Hepatocyte (in vitro differentiated cells): ENCODE measurements around the gene SLC30A7. TPM values are rescaled to one million over a fixed set of nuclear protein-coding genes. Genes with fewer than 3 reads are reported as not detected.

ENCODE experiments used
- DNase-seq: peaks from one replicate; pipeline ENCODE4 v3.0.0-alpha.2; 2016; ENCODE audit warnings: low spot score
- H2AFZ ChIP-seq: fragments of 200-600 bp; sonication (generic); 2 replicates; pipeline ENCODE4 v1.6.0; 2016; ENCODE audit warnings: antibody characterized with exemption, mild to moderate bottlenecking
- H3K27ac ChIP-seq: fragments of 200-600 bp; sonication (generic); 2 replicates; pipeline ENCODE4 v1.5.1; 2016; ENCODE audit warnings: mild to moderate bottlenecking
- H3K27me3 ChIP-seq: fragments of 200-600 bp; sonication (generic); 2 replicates; pipeline ENCODE4 v1.6.1; 2016
- H3K36me3 ChIP-seq: fragments of 200-600 bp; sonication (generic); replicated peaks from 2 replicates; pipeline ENCODE4 v1.5.1; 2016; ENCODE audit warnings: low read depth; ENCODE audit not compliant: insufficient read depth
- H3K4me1 ChIP-seq: fragments of 200-600 bp; sonication (generic); 2 replicates; pipeline ENCODE4 v1.5.1; 2016; ENCODE audit warnings: mild to moderate bottlenecking, moderate library complexity; ENCODE audit not compliant: insufficient read depth
- H3K4me2 ChIP-seq: fragments of 200-600 bp; sonication (generic); 2 replicates; pipeline ENCODE4 v1.6.0; 2016
- H3K4me3 ChIP-seq: fragments of 200-600 bp; sonication (generic); 2 replicates; pipeline ENCODE4 v1.5.1; 2016; ENCODE audit warnings: mild to moderate bottlenecking
- H3K79me2 ChIP-seq: fragments of 200-600 bp; sonication (generic); 2 replicates; pipeline ENCODE4 v1.6.0; 2017; ENCODE audit warnings: mild to moderate bottlenecking
- H3K9me2 ChIP-seq: fragments of 200-600 bp; sonication (generic); replicated peaks from 2 replicates; pipeline ENCODE4 v1.6.0; 2017; ENCODE audit warnings: mild to moderate bottlenecking; ENCODE audit not compliant: insufficient read depth
- H3K9me3 ChIP-seq: fragments of 200-600 bp; sonication (generic); 2 replicates; pipeline ENCODE4 v1.5.1; 2016; ENCODE audit warnings: low read depth, mild to moderate bottlenecking
- H4K20me1 ChIP-seq: fragments of 200-600 bp; sonication (generic); 2 replicates; pipeline ENCODE4 v1.6.0; 2016; ENCODE audit warnings: mild to moderate bottlenecking; ENCODE audit not compliant: insufficient read depth, poor library complexity, severe bottlenecking
- EZH2 ChIP-seq: fragments of 200-600 bp; sonication (generic); IDR thresholded peaks from 2 replicates; pipeline ENCODE4 v1.6.1; 2016; ENCODE audit warnings: antibody characterized with exemption, mild to moderate bottlenecking, borderline replicate concordance
- EZH2phosphoT487 ChIP-seq: fragments of 200-600 bp; sonication (generic); IDR thresholded peaks from one replicate; pipeline ENCODE4 v1.6.1; 2018; ENCODE audit warnings: antibody characterized with exemption, mild to moderate bottlenecking, low read depth, moderate library complexity; ENCODE audit not compliant: unreplicated experiment, severe bottlenecking
- WGBS: methylation state at CpG from one replicate; pipeline ENCODE4 v1.1.6; 2016; ENCODE audit warnings: low lambda C conversion rate; ENCODE audit errors: missing lambda C conversion rate; 5-methylcytosine and 5-hydroxymethylcytosine counted together
- polyA plus RNA-seq: library from polyadenylated mRNA; unstranded; fragments of >200 nt; fragmentation: Nextera tagmentation; extraction: Ambion mirVana; gene quantifications from 2 replicates; pipeline ENCODE4 v1.2.1, GENCODE V29; 2016
- total RNA-seq: library from RNA; depleted of rRNA; stranded (reverse); fragments of >200 nt; gene quantifications from 2 replicates; pipeline ENCODE4 v1.2.3, GENCODE V29; 2014
- TF ChIP-seq, protein P1 (sequence below): fragments of 200-600 bp; sonication (generic); IDR thresholded peaks from 2 replicates; pipeline ENCODE4 v1.5.1; 2016; ENCODE audit warnings: antibody characterized with exemption, mild to moderate bottlenecking; ENCODE audit not compliant: poor library complexity

Gene SLC30A7
- total and polyA plus RNA-seq, 2 experiments from 2014 or later: 23.0 to 61.9 TPM

DNA sequence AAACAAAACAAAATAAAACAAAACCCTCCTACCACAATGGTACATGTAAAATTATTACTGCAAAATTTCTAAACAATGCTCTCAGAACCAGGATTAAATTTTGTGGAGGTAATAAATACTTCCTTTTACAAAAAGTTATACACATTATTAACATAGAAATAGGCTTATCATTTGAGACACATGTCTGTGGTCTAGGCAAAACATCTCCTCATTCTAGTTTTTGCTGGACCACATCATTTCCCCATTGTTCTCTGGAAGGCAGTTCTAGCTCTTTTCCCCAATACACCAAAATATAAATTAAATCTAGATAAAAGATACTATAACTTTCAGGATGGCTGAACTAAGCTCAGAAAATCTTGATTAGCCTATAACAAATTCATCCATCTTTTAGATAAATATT is 19.6 kb upstream of the SLC30A7 start:
- DNase-seq: no peak
- Histone ChIP-seq H3K4me1 (no peaks in the 10 kb centered on the region), H3K4me3 (no peak overlapping the region), H4K20me1 (no peaks in the 10 kb centered on the region), H3K4me2 (no peak overlapping the region), H3K9me3 (no peaks in the 10 kb centered on the region), H3K27me3 (no peaks in the 10 kb centered on the region), H2AFZ (no peak overlapping the region), H3K79me2 (no peaks in the 10 kb centered on the region), H3K27ac (no peak overlapping the region), H3K9me2 (no peaks in the 10 kb centered on the region), H3K36me3 (no peaks in the 10 kb centered on the region)
- no peak for TF ChIP-seq EZH2
- TF ChIP-seq, protein P1, sequence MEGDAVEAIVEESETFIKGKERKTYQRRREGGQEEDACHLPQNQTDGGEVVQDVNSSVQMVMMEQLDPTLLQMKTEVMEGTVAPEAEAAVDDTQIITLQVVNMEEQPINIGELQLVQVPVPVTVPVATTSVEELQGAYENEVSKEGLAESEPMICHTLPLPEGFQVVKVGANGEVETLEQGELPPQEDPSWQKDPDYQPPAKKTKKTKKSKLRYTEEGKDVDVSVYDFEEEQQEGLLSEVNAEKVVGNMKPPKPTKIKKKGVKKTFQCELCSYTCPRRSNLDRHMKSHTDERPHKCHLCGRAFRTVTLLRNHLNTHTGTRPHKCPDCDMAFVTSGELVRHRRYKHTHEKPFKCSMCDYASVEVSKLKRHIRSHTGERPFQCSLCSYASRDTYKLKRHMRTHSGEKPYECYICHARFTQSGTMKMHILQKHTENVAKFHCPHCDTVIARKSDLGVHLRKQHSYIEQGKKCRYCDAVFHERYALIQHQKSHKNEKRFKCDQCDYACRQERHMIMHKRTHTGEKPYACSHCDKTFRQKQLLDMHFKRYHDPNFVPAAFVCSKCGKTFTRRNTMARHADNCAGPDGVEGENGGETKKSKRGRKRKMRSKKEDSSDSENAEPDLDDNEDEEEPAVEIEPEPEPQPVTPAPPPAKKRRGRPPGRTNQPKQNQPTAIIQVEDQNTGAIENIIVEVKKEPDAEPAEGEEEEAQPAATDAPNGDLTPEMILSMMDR: no peak
- no peak for TF ChIP-seq EZH2phosphoT487

DNA sequence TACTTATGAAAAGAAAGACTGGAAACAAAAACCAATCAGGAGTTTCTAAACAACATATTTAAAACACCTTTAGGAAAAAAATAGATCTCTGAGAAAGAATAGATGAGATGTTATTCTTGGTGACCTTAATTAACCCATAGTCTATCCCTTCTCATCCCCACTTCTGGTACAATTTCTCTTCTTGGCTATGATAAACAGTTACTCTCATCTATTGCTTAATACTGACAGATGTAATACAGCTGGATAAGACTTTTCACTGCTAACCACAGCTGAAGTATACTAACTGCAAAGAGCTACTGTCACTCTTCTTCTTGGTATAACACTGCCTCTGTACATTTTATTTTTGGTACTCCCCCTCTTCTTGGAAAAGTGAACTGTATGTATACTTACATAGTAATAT is 16.5 kb upstream of the SLC30A7 start:
- Histone ChIP-seq H3K27me3 (no peaks in the 10 kb centered on the region), H3K9me3 (no peaks in the 10 kb centered on the region), H3K4me2 (no peak overlapping the region), H2AFZ (no peak overlapping the region), H3K27ac (no peak overlapping the region), H3K4me1 (peaks cover 7% of the 10 kb centered on the region), H3K79me2 (no peaks in the 10 kb centered on the region), H3K4me3 (no peak overlapping the region), H3K9me2 (no peaks in the 10 kb centered on the region), H4K20me1 (no peaks in the 10 kb centered on the region), H3K36me3 (no peaks in the 10 kb centered on the region)
- DNase-seq: no peak
- TF ChIP-seq, protein P1: no peak
- TF ChIP-seq EZH2phosphoT487 (no peak), EZH2 (no peak)

DNA sequence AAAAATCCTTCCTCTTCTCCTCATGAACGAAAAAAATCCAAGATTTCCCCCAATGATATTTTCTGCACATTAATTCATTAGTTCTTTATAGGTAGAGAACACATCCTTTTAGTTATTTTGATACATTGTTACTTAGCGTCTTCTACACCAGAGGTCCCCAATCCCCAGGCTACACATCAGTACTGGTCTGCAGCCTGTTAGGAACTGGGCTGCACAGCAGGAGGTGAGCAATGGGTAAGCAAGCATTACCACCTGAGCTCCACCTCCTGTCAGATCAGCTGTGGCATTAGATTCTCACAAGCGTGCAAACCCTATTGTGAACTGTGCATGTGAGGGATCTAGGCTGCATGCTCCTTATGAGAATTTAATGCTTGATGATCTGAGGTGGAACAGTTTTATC is 14.2 kb upstream of the SLC30A7 start:
- no peaks in the 10 kb centered on the region for H3K36me3 ChIP-seq
- WGBS: 98% methylated on average over 3 of the region's 3 CpGs

DNA sequence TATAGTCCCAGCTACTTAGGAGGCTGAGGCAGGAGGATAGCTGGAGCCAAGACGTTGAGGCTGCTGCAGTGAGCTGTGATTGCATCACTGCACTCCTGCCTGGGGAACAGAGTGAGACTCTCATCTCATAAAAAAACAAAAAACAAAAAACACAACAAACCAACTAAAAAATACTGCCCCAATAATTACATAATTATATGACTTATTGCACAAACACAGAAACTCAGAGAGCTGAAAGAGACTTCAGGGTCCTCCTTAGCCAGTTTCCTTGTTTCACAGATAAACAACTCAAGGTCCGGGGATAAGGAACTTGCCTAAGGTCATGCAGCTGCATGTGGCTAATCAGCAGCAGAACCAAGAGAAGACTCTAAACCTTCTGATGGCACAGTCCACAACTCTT is 13.2 kb upstream of the SLC30A7 start:
- H3K27ac ChIP-seq: no peak overlapping the region
- 62% methylated on average over 2 of the region's 2 CpGs for WGBS

More for the DNA sequence above, 14.2 kb upstream of the SLC30A7 start:
- no peaks in the 10 kb centered on the region for H3K9me2 ChIP-seq
- no peak overlapping the region for H3K4me3 ChIP-seq
- H3K4me1 ChIP-seq: peaks cover 7% of the 10 kb centered on the region
- H2AFZ ChIP-seq: no peak overlapping the region
- no peak for TF ChIP-seq EZH2
- TF ChIP-seq, protein P1: no peak
- no peak for TF ChIP-seq EZH2phosphoT487
- no peaks in the 10 kb centered on the region for H4K20me1 ChIP-seq
- DNase-seq: no peak
- no peaks in the 10 kb centered on the region for H3K27me3 ChIP-seq
- H3K9me3 ChIP-seq: no peaks in the 10 kb centered on the region
- no peak overlapping the region for H3K27ac ChIP-seq
- no peaks in the 10 kb centered on the region for H3K79me2 ChIP-seq
- no peak overlapping the region for H3K4me2 ChIP-seq

More for the DNA sequence above, 13.2 kb upstream of the SLC30A7 start:
- Histone ChIP-seq H3K79me2 (no peaks in the 10 kb centered on the region), H3K4me1 (peaks cover 7% of the 10 kb centered on the region), H3K27me3 (no peaks in the 10 kb centered on the region), H4K20me1 (no peaks in the 10 kb centered on the region), H3K36me3 (no peaks in the 10 kb centered on the region), H3K9me2 (no peaks in the 10 kb centered on the region), H3K9me3 (no peaks in the 10 kb centered on the region), H3K4me2 (no peak overlapping the region), H2AFZ (no peak overlapping the region), H3K4me3 (no peak overlapping the region)
- no peak for TF ChIP-seq EZH2phosphoT487
- TF ChIP-seq, protein P1: no peak
- TF ChIP-seq EZH2: no peak
- peak; percentile 18 for DNase-seq
